Measurements from ENCODE around the gene FMNL2. TPM values are rescaled to one million over a fixed set of nuclear protein-coding genes. Genes with fewer than 3 reads are reported as not detected.

Gene FMNL2
- total RNA-seq, 1 experiment from 2014 or later = 33.6 TPM

GRCh38 chr2:152367547-152368390 lies 32.8 kb downstream of the FMNL2 start:
- TF ChIP-seq CTCF (conservative IDR thresholded peaks at IDR 0.05) = no peak
- H3K18ac ChIP-seq (ENCODE audit: insufficient read length, low read depth, low read length) = no peak overlapping the region
- H3K56ac ChIP-seq (ENCODE audit: insufficient read length, low read depth, low read length) = no peak overlapping the region
- WGBS (ENCODE audit: extremely low coverage, insufficient read length, low lambda C conversion rate) = no CpG with 5 or more reads among the region's 9 CpGs
- no peak overlapping the region for H2AK5ac ChIP-seq (ENCODE audit: insufficient read length, low read length)
- H2BK120ac ChIP-seq (ENCODE audit: low read depth, low read length, poor library complexity, severe bottlenecking) = no peak overlapping the region
- H3K79me2 ChIP-seq (ENCODE audit: insufficient read depth, low read length) = peaks cover 10% of the 10 kb centered on the region; the same call in 1 of the 2 replicates
- H3K4ac ChIP-seq (ENCODE audit: low read depth, low read length) = no peak overlapping the region
- Mint-ChIP-seq H3K36me3 (ENCODE audit: insufficient read depth in 1 of 3, low read depth in 3 of 3) (no peaks in the 10 kb centered on the region; a peak in 1 of 7 replicates), H3K27ac (0 out of 7 replicates have a peak overlapping the region, but pooled peaks of 1 of the 3 experiments have one; percentile 11), H3K27me3 (ENCODE audit: low read depth) (no peaks in the 10 kb centered on the region), H3K4me1 (peaks cover 25 to 35% of the 10 kb centered on the region in 2 experiments), H3K4me3 (no peak overlapping the region), H3K9me3 (no peaks in the 10 kb centered on the region)
- H4K20me1 ChIP-seq (ENCODE audit: control insufficient read depth, insufficient read depth, insufficient read length) = no peaks in the 10 kb centered on the region
- H4K5ac ChIP-seq (ENCODE audit: insufficient read length, low read depth, low read length) = no peak overlapping the region
- no peaks in the 10 kb centered on the region for H3K23me2 ChIP-seq (ENCODE audit: insufficient read length, low read depth, low read length, poor library complexity, severe bottlenecking)
- H3K14ac ChIP-seq (ENCODE audit: insufficient read depth, low read length) = no peak overlapping the region
- H4K8ac ChIP-seq (replicated peaks; ENCODE audit: insufficient read length, low read depth, low read length) = no peak overlapping the region
- H4K91ac ChIP-seq (ENCODE audit: insufficient read length, low read depth, low read length) = no peak overlapping the region
- H3K23ac ChIP-seq (ENCODE audit: insufficient read length, low read depth, low read length) = no peak overlapping the region
- H3K4me1 ChIP-seq (ENCODE audit: insufficient read depth, low read length) = peaks cover 2% of the 10 kb centered on the region; the same call in 1 of the 2 replicates
- H2AFZ ChIP-seq (ENCODE audit: low read length) = no peak overlapping the region
- H2BK20ac ChIP-seq (ENCODE audit: low read depth, low read length, poor library complexity, severe bottlenecking) = no peak overlapping the region
- H3K79me1 ChIP-seq (ENCODE audit: insufficient read depth, low read depth, low read length, poor library complexity, severe bottlenecking) = peaks cover 6% of the 10 kb centered on the region
- no peak overlapping the region for H3K4me2 ChIP-seq (ENCODE audit: insufficient read depth, insufficient read length, low read length)
- H3K27me3 ChIP-seq (ENCODE audit: insufficient read depth, low read length) = no peaks in the 10 kb centered on the region
- H2BK15ac ChIP-seq (ENCODE audit: low read depth, low read length) = no peak overlapping the region
- H3K9me3 ChIP-seq (ENCODE audit: control insufficient read depth, low read depth, low read length) = no peaks in the 10 kb centered on the region
- H3K27ac ChIP-seq (ENCODE audit: insufficient read length, low read depth, low read length) = no peak overlapping the region
- no peak overlapping the region for H2BK5ac ChIP-seq (ENCODE audit: insufficient read length, low read length)
- no peak overlapping the region for H3T11ph ChIP-seq (ENCODE audit: low read length)
- DNase-seq = no peak
- H2BK12ac ChIP-seq (ENCODE audit: insufficient read length, low read depth, low read length) = no peak overlapping the region
- H3K9ac ChIP-seq (ENCODE audit: extremely low read depth, insufficient read length, low read length) = no peak overlapping the region

Measured in H9 (cell line).